GM19455 (cell line): ENCODE results near the gene SLC2A1.

Source experiments
- ATAC-seq: cut with Tn5 transposase; IDR thresholded peaks from one replicate; pipeline ENCODE4 v1.9.1; 2021; ENCODE audit not compliant: unreplicated experiment

The SLC2A1 gene

DNA sequence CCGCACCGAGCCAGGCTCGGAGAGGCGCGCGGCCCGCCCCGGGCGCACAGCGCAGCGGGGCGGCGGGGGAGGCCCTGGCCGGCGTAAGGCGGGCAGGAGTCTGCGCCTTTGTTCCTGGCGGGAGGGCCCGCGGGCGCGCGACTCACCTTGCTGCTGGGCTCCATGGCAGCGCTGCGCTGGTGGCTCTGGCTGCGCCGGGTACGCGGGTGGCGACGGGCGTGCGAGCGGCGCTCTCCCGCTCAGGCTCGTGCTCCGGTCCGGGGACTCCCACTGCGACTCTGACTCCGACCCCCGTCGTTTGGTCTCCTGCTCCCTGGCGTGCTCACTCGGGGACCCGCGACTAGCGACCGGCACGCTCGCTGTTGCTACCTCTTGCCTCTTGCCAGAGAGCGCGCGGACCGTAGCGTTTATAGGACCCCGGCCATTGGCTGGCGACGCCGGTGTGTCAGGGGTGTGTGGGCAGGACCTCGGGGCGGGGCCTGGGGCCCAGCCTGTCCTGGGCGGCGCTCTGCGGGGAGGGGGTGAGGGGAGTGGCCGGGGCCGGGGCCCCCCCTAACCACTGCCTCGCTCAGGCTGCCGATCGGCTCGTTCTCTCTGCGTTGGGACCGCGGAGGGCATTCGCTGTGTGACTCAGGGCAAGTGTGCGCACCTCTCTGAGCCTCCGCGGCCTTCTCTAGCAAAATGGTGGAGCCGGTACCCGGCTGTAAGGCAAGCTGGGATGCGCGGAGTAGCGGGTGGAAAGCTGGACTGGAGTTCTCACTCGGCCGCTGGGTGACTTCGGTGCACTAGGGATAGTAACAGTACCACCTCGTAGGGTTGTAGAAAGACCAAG is at the start of gene SLC2A1:
TSS of gene SLC2A1 (minus strand) at position 381 of the 832 bp plus-strand sequence. CDS start at position 164, 217 bp downstream.
- ATAC-seq = peak; percentile 78

DNA sequence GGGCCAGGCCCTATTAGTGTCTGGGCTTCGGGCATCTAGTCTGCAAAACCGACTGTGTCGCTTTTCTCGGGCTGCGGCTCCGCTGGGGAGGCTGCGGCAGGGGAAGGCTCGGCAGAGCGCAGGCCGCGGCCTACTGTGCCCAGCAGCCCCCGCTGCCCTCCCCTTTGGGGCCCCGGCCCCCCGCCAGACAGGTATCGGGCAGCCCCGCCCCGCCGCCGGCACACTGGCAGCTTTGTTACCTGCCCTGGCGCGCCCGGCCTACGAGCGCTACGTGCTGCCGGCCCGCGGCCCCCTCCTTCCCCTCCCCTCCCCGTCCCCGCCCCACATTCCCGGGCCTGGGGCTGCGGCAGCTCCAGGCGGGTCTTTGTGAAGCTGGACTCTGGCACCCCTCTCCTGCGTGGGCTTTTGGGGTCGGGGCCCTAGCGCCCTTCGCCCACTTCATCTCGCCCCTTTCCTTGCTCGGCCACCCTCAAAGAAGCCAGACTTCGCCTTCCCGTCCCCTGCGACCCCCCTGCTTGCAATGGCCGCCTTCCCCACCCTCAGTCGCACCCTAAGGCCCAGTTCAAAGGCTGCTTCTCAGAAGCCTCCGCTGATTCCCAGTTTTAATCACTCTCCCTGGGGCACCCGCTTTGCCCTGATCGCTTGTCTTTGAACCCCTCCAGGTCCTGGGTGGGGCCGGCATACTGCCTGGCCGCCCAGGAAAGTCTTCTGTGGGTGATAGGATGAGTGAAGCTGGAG is 48.9 kb upstream of the SLC2A1 start:
- ATAC-seq = no peak

DNA sequence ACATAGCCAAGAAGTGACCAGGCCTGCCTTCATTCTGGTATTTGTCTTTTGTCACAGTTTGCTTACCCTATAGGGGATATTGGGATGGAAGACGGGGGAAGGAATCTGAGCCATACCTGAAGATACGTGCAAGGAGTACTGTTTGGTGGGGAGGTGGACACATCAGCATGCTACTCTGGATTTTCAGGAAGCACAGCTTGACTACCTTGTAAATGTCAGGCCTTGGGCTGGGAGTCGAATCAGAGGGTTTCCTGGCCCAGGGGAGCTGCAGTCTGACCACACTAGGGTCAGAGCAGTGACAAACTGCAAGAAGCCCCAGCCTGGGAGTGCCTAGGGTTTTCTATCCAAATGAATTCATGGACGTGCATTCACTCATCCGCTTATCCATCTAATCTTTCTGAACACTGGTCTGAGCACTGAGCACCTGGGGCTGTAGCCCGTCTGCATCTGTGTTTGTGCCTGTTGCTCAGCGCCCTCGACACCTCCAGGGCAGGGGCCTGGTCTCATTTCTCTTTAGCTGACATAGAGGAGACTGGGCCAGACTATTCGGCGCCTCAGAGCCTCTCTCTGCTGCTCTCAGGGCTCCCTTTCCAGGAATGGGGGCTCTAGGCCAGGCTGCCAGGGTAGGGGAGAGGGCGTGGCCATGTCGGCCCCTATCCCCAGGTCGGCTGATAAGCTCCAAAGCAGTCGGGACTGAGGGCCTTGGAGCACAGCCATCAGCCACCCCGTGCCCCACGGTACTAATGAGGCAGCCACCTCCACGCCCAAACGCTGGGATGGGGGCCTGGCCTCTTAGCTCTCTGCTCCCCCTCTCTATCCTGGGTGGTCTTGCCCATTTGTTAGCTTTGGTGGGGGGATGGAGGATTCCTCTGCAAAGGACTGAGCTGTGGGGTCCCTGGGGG is 47.0 kb upstream of the SLC2A1 start:
- ATAC-seq = no peak

DNA sequence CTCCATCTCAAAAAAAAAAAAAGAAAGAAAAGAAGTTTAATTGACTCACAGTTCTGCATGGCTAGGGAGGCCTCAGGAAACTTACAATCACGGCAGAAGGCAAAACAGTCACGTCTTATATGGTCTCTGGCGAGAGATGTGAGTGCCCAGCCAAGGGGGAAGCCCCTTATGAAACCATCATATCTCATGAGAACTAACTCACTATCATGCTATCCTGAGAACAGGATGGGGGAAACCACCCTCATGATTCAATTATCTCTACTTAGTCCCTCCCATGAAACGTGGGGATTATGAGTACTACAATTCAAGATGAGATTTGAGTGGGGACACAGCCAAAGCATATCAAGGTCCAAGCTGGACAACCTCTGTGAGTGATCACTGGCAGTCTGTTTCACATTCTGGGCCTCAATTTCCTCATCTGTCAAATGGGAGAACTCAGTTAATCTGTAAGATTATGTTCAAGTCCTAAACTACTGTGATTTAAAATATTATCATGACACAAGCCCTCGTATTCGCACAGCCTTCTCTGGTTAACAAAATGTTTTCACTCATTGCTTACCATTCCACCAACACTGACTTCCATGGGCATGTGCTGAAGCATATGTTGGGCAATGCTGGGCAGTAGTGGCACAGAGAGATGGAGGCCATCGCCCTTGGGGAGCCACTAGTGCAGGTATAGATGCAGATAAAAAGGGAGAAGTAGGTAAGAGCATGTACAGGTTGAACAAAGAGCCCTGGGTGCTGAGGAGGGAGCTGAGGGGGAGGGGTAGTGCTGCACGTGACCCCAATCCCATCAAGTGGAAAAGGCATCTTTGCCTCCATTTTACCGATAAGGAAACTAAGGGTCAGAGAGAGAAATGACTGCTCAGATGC is 46.2 kb upstream of the SLC2A1 start:
- no peak for ATAC-seq

DNA sequence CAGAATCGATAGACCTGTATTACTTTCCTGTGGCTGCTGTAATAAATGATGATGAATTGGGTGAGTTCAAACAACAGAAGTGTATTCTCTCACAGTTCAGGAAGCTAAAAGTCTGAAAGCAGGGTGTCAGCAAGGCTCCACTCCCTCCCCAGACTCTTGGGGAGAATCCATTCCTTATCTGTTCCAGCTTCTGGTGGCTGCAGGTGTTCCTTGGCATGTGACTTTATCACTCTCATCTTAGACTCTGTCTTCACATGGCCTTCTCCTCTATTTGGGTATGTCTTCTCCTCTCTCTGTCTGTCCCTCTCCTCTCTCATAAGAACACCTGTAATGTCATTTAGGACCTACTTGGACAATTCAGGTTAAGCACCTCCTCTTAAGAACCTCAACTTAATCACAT is 44.1 kb upstream of the SLC2A1 start:
- no peak for ATAC-seq

DNA sequence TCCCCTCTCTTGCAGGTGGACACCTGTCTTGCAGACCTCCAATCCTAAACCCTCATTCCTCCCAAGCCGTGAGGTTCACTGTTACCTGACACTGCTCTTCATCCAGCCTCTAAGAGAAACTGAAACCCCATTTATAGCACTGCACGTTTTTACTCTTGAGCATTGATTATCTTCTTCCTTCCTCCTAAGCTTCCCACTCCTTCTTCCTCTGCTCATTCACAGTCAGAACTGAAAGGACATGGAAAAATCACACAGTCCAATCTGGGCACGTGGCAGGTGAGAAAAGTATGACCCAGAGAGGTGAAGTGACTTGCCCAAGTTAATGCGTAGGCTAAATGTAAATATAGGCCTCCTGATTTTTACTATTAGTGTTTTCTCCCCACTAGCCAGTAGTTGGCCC is 43.4 kb upstream of the SLC2A1 start:
- ATAC-seq = no peak

DNA sequence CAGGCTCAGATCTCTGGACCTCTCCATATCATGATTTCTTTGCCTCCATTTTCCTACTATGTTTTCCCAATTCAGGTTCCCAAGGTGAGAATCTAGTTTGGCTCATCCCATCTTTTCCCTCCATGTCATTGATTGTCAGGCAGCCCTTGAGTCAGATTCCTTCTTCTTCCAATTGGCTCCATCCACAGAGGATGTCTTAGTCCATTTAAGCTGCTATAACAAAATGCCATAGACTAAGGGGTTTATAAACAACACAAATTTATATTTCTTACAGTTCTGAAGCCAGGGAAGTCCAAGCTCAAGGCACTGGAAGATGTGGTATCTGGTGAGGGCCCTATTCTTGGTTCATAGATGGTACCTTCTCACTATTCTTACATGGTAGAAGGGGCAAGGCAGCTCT is 42.8 kb upstream of the SLC2A1 start:
- no peak for ATAC-seq

DNA sequence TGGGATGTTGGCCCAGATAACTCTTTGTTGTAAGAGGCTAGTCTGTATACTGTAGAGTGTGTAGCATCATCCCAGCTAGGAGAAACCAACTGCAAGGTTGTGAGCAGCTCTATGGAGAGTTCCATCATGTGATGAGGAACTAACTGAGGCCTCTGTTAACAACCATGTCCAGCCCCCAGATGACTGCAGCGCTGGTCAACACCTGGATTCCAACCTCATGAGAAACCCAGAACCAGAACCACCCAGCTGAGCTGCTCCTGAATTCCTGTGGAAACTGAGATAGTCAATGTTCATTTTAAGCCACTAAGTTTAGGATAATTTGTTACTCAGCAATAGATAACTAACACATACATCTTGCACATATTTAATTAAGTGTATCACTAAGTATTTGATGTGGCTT is 41.6 kb upstream of the SLC2A1 start:
- ATAC-seq = no peak

DNA sequence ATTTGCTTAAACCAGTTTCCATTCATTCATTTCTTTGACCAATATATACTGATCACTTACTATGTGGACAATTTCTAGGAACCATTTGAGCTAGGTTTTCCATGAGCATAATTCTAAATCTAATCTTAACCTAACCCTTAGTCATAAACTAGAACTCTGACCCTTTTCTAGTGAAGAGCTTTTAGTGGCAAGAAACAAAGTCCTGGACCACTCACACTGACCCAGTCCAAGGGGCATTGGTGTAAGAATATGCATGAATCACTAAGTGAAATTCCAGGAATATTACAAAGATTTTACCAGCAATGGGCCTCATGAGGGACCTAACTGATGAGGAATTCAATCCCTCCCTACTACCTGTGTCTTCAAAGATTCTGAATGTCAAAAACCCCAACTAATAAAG is 40.6 kb upstream of the SLC2A1 start:
- ATAC-seq = no peak

DNA sequence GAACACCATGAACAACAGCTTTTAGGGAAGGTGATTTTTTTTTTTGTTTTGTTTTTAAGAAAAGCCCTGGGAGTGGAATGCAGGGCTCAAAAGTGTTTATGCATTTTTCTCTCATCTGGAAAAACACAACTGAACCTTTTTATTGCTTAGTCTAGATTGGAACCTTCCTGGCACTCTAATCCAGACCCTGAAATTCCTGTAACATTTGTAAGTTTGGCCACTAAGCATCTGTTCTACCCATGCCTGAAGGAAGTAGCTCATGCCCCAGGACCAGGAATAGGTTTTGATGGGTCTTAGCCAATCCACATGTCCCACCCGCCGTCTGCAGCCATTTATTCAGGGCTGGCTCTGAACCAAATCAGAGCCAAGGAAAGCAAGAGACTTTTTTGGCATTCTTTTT is 39.7 kb upstream of the SLC2A1 start:
- ATAC-seq = no peak

DNA sequence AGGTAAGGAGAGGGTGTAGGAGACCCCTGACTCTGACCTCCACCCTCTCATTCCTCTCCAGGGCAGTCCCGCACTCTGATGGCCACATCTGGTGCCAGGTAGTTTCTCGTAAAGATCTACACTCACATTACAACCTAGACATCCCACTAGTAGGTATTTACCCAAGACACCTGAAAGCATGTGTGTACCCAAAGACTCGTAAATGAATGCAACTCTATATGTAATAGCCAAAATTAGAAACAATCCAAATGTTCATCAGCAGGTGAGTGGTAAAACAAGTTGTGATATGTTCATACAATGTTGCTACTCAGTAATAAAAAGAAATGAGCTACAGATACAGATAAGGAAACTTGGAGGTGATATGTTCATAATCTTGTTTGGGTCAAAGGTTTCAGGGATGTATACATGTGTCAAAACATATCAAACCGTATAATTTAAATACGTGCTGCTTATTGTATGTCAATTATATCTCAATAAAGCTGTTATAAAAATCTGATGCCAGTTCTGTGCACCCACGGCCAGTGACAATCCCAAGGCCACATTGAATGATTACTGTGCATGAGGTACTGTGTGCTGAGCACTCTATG is 37.8 kb upstream of the SLC2A1 start:
- ATAC-seq = no peak

DNA sequence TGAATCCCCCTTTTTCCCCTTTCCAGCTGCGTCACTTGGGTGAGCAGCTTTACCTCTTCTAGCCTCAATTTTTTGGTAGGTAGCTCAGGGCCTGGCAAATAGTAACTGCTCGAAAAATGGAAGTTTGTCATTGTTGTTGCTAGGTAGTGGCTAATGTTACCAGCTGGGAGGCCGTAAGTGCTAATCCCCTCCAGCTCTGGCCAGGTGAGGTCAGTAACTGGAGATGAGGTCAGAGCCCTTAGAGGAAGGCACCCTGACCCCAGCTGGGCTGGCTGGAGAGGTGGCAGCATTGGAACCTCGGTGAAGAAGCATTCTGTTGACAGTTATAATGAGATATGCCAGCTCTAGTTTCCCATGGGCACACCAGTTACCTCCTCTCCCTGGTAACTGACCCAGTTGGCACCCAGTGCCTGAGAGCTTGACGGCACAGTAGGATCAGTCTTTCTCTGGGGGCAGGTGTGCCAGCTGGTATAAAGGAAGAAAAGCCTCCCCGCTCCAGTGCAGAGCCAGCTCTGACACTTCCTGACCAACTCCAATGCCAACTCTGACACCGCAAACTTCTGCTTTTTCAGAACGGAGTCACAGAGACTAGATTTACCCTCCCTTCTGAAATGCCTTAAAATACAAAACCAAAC is 35.0 kb upstream of the SLC2A1 start:
- no peak for ATAC-seq

DNA sequence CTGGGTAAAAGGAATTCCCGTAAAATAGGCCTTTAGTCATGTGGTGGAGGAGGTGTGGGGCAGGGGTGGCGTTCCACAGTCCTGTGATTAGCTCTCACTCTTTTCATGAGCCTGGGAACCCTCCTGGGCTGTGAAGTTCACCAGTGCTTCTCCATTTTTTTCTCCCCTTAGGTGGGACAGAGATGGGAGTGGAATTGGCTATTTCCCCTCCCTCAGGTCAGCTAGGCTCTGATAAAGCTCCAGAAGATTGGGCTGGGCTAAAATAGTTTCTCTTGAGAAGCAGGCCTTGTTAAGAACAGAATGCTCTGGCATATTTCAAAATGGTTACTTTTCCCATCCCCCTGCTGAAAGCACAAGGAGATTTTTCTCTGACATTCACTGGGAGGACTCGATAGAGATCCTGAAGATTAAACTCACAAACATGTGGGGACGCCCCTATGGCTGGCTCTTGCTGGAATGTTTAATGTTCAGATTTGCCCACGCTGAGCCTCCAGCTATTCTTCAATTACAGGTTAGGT is 33.4 kb upstream of the SLC2A1 start:
- no peak for ATAC-seq

DNA sequence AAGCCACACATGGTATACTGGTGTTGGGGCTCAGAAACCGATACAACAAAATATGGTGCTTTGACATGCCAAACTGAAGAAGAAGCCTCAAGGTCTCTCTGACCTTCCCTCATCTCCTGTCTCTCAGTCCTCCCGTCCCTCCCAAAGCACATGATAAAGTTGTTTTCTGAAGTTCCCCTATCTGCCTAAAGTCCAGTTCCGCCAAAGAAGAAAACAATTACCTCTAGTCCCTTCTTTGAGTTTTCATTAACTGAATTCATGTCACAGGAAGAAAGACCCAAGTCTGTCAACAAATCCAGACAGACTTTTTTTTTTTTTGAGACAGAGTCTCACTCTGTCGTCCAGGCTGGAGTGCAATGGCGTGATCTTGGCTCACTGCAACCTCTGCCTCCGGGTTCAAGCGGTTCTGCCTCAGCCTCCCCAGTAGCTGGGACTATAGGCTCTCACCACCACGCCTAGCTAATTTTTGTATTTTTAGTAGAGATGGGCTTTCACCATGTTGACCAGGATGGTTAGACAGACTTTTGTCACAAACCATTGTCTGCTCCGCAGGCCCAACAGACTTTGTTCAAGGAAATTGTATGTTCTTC is 32.2 kb upstream of the SLC2A1 start:
- ATAC-seq = no peak

DNA sequence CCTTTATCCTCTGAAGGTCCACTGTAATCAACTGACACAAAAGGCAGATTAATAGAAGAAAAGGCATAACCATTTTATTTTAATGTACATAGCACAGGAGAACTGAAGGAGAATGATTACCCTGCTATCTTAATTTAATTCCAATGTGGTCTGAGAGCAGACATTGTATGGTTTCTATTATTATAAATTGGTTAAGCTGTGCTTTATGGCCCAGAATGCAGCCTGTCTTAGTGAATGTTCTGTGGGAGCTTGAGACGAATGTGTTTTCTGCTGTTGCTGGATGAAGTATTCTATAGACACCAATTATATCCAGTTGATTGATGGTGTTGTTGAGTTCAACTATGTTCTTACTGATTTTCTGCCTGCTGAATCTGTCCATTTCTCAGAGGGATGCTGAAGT is 25.0 kb upstream of the SLC2A1 start:
- ATAC-seq = no peak

DNA sequence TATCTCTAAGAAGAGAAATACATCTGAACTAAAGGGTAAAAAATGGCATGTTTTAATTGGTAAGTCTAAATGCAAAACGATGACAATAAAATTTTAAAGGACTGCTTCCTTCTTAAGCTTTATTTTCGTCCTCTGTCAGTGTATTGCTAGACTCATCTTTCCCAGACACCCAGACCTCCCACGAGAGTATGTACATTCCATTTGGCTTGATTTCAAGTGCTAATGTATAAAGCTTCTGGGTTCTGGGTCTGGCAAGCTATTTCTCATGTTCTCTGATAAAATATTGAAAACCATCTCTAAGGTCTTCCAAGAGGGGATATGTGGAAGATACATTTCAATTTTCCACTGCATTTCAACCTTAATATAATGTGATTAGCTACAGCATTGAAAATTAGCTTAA is 24.6 kb upstream of the SLC2A1 start:
- ATAC-seq = no peak

DNA sequence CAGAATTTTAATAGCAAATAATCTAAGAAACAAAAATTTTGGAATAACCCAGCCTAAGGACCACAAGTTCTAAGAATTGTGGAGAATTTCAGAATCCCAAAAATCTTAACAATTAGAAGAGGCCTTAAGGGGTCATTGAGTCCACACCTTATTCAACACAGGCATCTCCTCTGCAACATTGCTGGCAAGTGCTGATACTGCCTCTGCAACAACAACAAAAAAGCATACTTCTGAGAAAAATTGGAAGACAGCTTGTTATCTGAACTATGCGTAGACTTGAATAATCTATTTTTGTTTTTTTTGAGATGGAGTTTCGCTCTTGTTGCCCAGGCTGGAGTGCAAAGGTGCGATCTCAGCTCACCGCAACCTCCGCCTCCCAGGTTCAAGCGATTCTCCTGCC is 24.0 kb upstream of the SLC2A1 start:
- ATAC-seq = no peak

DNA sequence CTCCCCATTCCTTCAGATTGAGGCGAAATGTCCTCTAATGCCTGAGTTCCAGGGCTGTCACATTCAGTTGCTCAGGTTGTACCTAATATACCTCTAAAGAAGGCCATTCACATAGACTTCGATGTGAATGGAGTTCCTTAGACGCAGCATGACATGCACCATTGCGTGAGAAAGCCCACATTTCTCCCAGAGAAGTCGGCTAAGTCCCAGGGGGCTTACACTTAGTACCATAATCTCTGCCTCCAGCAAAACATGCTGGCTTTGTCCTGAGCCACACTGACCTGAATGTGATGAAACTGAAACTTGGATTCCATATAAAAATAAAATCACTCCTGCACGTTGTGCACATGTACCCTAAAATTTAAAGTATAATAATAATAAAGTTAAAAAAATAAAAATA is 23.2 kb upstream of the SLC2A1 start:
- ATAC-seq = no peak

DNA sequence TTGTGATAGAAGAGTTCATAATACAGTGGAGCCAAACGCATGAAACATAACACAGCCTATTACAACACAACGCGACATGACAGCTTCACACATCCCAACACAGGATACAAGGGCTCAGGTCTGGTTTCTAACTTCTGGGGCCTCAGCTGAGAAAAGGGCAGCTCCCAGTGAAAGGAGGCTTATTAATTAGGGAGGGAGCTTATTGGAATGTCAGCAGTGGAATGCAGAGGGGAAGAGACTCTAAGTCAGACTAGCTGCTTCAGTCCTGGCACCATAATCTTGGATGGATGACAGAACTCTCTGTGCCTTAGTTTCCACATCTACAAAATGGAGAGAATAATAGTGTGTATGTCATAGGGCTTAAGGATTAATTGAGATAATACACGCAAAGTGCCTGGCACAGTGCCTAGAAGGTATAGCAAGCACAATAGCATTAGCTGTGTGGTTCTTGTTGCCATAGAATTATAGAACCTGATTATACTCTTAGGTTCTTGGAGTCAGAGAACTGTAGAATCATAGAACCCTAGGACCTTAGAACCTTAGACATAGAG is 22.7 kb upstream of the SLC2A1 start:
- ATAC-seq = no peak
